HG03066 (cell line): ENCODE results near the gene NUDT8.
"Not testable (repeated sequence)": the region's sequence is repeated elsewhere in the genome, so short reads cannot be mapped to it uniquely, and the experiment has no call there.

ENCODE experiments used
- ATAC-seq: cut with Tn5 transposase; IDR thresholded peaks from one replicate; pipeline ENCODE4 v1.9.1; 2021; ENCODE audit warnings: low read depth; ENCODE audit not compliant: unreplicated experiment

NUDT8 gene

GRCh38 chr11:67662142-67662834 lies 32.6 kb upstream of the NUDT8 start:
- ATAC-seq: no peak

GRCh38 chr11:67660752-67661151 lies 31.0 kb upstream of the NUDT8 start:
- not testable (repeated sequence) for ATAC-seq

GRCh38 chr11:67659651-67660165 lies 30.0 kb upstream of the NUDT8 start:
- not testable (repeated sequence) for ATAC-seq

GRCh38 chr11:67657300-67657699 lies 27.6 kb upstream of the NUDT8 start:
- ATAC-seq: no peak

GRCh38 chr11:67656278-67656922 lies 26.7 kb upstream of the NUDT8 start:
- ATAC-seq: no peak

- ATAC-seq: no peak
Observed at GRCh38 chr11:67654225-67654624, 24.5 kb upstream of the NUDT8 start.

- no peak for ATAC-seq
Observed at GRCh38 chr11:67652965-67653845, 23.5 kb upstream of the NUDT8 start.

GRCh38 chr11:67651976-67652781 lies 22.4 kb upstream of the NUDT8 start:
- ATAC-seq: no peak

- ATAC-seq: no peak
Observed at GRCh38 chr11:67649634-67650510, 20.1 kb upstream of the NUDT8 start.

GRCh38 chr11:67648796-67649613 lies 19.3 kb upstream of the NUDT8 start:
- ATAC-seq: no peak

GRCh38 chr11:67648140-67648795 lies 18.5 kb upstream of the NUDT8 start:
- ATAC-seq: no peak

- ATAC-seq: no peak
Observed at GRCh38 chr11:67647471-67647870, 17.7 kb upstream of the NUDT8 start.

GRCh38 chr11:67646535-67647336 lies 17.0 kb upstream of the NUDT8 start:
- no peak for ATAC-seq

- no peak for ATAC-seq
Observed at GRCh38 chr11:67645521-67646461, 16.1 kb upstream of the NUDT8 start.

- no peak for ATAC-seq
Observed at GRCh38 chr11:67644472-67645418, 15.0 kb upstream of the NUDT8 start.
